NCI-H82 (cell line): Measurements from ENCODE around the gene SCML2.
"Not testable (repeated sequence)": the region's sequence is repeated elsewhere in the genome, so short reads cannot be mapped to it uniquely, and the experiment has no call there.

ENCODE experiments used
- DNase-seq: peaks from one replicate; lab custom pipeline; 2025; lab: John Stamatoyannopoulos, UW

The SCML2 gene

DNA sequence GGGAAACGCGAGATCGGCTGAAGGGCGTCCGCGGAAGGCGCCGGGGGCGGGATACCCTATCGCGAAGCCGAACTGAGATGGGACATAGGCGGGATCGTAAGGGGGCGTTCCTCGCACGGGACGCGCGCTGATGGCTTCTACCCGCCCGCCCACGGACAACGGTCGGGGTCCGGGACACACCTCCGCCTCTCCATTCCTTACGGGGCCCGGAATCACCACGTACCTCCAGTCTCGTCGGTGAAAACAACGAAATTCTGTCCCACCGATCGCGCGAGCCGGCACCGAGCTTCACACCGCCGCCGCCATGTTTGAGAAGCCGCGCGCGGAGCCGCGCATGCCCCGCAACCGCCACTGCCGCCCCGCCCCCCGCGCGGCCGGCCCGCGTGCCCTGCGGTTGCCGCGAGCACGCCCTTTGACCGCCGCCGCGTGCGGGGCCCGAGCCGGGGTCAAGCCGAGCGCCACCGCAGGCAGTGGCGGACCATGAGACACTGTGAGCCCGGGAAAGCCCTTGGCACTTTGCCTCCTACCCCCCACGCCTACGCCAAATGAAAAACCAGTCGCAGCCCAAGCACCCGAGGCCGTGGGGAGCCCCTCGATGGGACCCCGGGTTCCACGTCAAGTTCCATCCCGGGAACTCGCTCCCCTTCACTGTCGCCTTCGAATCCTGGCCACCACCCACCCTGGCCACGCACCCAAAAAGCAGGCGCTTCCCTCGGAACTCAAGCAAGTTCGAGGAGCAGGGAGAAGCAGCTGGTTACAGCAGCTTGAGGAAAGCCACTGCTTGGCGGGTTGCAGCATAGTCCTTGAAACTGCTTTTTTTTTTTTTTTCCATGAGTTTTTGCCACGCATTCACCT lies at the start of gene SCML2:
SCML2 (minus strand) TSS at position 320 of the 855 bp plus-strand sequence. CDS start 20,617 bp downstream, outside the sequence.
- DNase-seq: peak; percentile 65

DNA sequence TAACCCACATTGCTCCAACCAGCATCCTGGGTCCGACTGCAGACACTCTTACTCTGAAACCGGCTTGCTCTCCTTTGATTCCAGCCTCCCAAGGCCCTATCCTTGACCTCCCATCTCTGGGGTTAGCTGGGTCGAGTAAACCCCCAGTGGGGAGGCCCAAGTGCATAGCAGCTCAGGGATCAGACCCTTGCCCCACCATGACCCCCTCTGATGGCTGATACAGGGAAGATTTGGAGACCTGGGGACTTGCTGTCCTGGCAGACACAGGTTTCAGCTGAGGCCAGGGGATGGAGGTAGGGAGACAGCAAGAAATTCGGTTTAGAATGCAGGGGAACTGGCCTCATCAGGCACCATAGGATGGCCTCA lies 47.3 kb upstream of the SCML2 start:
- no peak for DNase-seq

DNA sequence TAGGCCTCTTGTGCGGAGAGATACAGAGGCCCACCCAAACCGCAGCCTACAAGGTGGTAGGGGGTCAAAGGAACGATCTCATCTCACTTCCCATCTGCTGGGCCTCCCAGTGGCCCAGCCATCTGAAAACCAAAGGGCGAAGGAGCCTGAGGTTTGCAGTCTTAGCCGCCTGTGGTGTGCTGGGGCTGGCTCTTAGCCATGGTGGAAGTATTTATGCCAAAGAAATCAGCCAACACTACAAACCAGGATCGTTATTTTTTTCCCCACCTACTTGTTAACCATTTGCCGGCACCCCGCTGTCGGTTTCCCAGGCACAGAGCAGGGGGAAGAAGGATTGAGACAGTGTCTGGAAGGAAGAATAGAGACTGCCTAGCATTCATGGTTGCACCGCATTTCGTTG lies 40.0 kb upstream of the SCML2 start:
- no peak for DNase-seq

DNA sequence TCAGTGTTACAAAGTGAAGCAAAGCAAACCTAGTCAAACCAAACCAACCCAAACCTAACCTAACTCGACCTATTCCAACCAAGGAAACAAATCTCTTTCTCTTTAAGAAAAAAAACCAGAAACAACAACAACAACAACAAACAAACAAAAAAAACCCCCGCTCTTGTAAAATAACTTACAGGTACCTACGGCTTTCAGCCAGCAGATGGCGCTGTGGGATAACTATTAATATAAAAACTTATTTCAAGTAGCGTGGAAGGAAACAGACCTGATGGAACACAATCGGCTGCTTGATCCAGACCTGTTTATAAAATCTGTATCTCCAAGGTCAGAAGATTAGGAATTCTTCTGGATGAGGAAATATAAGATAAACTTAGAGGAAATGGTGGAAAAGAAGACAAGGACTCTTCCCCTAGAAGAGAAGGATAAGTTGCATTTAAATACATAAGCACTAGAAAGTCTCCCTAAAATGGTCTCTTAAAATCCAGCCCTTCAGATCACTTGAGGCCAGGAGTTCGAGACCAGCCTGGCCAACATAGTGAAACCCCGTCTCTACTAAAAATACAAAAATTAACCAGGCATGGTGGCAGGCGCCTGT lies 36.6 kb upstream of the SCML2 start:
- DNase-seq: peak; percentile 86

DNA sequence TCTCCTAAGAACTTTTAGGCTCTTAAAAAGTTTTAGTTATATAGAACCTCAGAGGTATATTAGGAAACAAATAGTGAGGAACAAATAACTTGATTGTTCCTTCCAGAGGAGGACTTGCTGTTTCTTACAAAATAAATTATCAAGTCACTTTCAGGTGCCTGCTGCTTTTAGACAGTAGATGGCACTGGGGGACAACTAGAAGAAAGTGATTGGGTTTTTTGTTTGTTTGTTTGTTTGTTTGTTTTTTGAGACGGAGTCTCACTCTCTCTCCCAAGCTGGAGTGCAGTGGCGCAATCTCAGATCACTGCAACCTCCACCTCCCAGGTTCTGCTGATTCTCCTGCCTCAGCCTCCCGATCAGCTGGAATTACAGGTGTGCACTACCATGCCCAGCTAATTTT lies 35.5 kb upstream of the SCML2 start:
- DNase-seq: peak; percentile 17

DNA sequence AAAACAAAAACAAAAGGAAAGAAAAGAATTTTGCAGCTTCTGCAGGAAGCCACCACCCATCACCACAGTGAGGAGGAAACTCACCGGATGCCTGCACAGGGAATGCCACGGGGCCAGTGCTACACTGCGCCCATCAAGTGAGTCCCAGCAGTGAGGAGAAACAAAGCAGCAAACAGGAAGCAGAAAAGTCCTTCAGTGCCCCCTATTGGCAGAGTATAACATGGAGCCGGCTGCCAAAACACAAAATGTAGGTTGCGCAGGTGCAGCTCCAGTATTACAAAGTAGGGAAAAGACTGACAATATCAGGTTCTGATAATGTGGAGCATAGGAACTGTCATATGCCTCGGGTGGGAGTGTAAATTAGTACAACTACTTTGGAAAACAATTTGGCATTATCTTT lies 23.3 kb upstream of the SCML2 start:
- DNase-seq: peak; percentile 77

DNA sequence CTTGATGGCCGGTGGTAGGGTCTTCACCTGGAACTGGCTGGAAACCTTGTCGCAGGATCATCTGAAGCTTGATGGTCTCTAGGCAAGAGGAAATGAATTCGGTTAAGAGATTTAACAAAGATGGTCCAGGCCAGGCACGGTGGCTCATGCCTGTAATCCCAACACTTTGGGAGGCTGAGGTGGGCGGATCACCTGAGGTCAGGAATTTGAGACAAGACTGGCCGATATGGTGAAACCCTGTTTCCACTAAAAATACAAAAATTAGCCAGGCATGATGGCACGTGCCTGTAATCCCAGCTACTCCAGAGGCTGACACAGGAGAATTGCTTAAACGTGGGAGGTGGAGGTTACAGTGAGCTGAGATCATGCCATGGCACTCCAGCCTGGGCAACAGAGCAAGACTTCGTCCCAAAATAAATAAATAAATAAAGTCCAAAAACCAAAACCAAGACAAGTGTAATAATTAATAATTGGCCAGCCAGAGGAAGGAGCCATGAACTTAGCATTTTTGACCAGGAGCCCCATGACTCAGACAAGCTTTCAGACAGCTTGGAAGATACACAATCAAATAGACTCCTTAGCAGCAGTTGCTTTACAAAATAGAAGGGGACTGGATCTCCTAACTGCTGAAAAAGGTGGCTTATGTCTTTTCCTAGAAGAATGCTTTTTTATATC lies 20.8 kb upstream of the SCML2 start:
- DNase-seq: not testable (repeated sequence)

DNA sequence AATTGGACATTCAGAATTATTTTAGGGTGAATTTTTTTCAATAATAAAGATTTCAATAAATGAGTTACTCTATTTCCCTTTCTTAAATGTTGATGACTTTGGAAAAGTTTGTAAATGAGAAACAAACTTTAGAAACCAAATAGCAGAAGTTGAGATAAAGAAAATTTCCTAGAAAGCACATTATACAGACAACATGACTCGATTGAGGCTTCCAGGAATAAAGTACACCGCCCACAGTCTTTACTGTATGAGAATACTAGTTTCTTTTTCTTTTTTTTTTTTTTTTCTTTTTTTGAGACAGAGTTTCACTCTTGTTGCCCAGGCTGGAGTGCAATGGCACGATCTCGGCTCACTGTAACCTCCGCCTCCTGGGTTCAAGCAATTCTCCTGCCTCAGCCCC lies 14.6 kb upstream of the SCML2 start:
- DNase-seq: not testable (repeated sequence)

DNA sequence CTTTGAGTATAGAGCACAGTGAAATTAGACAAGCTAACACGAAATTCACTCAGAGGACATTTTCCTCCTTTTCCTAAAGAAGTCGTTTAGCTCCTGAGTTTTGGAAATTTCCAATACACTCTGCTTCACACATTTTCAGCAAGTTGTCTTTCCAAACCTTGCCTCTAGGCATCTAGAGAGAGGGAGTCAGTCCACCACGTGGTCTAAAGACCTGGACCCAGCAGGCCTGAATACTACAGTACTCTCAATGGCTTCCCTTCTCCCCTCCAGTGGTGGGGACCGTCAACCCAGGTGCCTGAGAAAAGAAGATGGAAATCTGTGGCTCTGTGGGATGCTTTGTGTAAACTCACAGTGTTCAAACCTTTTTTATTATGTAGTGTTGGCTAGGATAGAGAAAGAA lies 13.9 kb upstream of the SCML2 start:
- peak; percentile 24 for DNase-seq

DNA sequence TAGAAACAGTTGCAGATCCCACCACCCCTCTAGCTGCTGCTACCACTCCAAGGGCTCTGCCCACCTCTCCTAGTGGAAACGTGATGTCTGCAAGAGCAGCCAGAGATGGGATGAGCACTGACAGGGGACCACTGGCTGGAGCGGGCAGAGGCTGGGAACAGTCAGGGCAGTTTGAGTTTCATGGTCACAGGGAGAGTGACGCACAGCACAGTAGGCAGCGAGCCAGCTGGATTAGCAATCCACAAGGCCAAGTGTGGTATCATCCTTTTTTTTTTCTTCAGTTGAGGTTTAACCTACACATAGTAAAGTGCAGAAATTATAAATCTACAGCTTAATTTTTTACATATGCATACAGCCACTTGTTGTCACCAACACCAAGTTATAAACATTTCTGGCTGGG lies 6.4 kb upstream of the SCML2 start:
- DNase-seq: no peak

DNA sequence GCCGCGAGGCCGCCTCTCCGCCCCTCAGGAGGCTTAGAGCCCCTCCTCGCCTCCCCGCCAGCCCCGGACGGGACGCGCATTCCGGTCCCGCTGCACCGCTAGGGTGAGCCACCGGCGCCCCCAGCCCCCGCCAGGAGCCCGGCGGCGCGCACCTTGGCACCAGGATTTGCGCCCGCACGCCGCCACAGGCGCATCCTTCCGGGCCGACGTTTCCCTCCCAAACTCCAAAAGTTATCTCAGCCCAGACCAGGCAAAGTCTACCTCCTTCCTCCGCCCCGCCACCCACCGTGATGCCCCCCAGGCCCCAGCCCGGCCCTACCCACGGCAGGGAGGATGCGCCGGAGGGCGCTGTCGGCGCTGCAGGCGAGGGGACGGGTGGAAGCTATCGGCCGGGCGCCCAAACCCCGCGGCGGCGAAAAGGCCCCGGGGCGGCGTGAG lies 538 bp downstream of the SCML2 start:
- peak; percentile 61 for DNase-seq

DNA sequence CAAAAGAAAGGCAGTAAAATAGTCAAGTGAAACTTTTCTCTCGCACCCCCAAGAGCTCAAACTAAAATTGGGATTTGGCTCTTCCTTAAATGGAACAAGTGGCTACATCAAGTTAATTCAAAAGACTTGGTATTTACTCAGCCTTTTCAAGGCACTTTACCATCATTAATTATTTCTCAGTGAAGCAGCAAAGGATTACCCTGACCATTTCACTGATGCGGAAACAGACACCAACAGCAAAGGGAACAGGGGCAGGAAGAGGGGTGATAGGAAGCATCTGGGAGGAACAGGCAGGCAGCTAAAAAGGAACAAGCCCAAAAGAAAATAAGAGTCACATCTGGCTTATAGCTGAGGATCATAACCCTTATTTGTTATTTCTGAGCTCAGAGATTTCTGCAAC lies 2.7 kb downstream of the SCML2 start:
- DNase-seq: no peak

DNA sequence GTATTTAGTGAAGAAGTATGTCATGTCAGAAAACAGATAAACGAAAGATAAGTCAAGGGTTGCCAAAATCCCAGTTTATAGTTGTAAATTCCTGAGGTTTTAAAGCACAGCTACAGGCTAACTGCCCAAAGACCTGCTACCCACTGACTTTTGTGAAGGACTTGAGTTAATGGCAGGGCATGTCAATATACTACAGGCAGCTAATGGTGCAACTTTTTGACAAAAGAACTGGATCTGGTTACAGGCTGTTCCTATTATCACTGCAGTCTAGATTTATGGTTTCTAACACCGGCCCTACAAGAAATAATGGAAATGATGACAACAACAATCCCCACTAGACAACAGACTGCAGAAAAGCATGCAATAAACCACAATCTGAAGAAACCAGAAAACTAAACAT lies 6.4 kb downstream of the SCML2 start:
- no peak for DNase-seq

DNA sequence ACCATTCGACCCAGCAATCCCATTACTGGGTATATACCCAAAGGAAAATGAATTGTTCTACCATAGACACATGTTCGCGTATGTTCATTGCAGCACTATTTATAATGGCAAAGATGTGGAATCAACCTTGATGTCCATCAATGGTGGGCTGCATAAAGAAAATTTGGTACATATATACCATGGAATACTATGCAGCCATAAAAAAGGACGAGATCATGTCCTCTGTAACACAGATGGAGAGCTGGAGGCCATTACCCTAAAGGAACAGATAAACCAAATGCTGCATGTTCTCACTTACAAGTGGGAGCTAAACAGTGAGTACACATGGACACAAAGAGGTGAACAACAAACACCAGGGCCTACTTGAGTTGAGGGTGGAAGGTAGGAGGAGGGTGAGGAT lies 45.1 kb downstream of the SCML2 start:
- DNase-seq: no peak

DNA sequence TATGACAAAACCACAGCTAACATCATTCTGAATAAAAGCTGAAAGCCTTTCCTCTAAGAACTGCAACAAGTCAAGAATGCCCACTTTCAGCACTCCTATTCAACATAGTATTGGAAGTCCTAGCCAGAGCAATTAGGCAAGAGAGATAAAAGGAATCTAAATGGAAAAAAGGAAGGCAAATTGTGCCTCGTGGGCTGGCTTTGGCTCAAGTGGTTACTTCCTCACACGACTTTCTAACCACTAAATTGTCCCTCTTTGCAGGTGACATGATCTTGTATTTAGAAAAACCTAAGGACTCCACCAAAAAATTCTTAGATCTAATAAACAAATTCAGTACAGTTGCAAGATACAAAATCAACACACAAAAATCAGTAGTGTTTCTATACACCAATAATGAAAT lies 57.2 kb downstream of the SCML2 start:
- no peak for DNase-seq

DNA sequence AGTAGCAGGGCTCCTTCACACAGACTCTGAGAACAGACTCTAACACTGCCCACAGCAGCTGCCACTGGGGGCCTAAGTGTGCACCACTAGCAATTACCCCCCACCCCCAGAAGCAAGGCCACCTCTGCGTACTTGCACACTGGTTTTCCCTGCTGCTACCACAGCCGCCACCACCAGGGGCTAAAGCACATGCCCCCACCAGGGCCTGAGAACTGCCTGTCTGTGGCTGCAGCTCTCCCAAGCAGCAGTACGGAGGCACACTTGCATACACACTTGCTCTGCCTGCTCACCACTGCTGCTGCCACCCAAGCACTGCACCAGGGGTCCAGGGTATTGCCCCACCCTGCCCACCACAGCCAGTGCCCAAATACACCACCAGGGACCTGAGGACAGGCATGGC lies 59.6 kb downstream of the SCML2 start:
- peak; percentile 1 for DNase-seq

DNA sequence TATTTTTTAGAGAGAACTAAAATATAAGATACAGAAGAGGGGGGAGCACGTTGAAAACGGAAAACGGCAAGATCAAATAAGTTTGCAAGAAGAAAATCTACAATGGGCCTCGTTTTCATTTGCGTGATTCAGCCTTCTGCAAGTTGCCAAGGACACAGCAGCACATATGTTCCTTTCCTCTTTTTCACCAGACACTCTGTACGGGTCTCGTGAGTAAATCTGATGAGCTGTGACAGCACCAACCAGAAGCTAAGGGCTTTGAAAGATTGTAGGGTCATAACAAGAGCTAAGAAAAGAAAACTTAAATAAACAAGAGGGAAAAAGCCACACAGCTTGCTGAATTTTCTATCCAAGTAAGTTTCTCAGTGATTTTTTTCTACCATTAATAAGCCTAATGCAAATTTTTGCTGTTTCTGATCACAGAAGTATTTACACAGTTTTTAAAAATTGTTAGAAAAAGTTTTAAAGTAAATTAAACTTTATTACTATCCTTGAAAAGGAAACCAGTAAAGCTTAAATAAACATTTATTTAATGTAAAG lies 63.4 kb downstream of the SCML2 start:
- DNase-seq: peak; percentile 32

DNA sequence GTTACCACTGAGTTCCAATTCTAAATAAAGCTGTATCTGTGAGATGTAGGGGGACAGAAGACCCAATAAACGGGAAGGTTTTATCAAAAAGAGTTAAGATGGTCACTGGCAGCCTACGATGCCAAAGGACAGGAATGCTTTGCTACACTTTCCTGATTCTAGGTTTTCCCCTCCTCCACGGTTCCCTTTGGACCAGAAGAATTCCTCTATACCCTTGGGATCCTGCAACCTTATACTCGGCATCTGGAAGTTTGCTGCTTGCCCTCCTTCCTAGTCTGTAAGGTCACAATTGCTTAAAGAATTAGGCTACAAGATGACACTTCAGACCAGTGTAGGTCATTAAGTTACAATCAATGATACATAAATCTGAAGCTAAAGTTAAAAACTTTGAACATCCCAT lies 64.3 kb downstream of the SCML2 start:
- DNase-seq: peak; percentile 10

DNA sequence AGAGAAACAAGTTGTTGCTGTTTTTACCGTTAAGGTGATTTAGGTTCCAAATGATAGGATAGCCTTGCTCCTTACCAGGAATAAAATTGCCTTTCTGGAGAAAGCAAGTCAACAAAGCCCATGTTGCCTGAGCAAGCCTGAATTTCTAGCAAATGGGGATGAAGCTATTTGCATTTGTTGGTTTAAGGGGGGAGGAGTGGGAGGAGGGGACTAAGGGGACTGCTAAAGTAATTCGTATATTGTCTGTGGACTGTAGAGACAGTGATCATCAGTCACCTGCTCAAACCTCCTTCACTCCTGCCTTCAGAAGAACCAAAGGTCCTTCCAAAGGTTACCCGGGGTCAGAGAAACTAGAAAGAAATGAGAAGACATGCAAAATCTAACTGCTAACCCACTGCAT lies 65.8 kb downstream of the SCML2 start:
- peak; percentile 18 for DNase-seq

DNA sequence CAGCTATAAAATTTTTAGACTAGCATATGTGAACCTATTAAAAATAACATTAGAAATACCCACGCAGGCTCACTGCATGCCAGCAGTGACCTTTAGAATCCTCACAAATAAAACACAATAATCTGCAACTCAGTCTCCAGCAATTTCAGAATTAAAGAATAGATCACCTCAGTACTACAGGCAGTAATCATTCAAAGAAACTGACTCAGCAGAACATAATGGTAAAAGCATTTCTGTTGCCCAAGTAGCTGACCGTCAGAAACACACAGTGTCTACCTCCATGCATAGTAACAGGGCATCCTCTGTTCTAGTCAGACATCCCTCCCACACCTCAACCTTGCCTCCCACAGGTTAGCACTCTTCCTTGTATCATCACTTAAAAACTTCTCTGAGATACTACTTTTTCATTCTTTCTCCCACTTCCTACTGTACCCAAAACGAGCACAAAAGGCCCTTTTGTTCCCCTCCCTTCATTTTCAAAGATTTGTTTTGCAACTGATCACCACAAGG lies 68.1 kb downstream of the SCML2 start:
- DNase-seq: no peak

DNA sequence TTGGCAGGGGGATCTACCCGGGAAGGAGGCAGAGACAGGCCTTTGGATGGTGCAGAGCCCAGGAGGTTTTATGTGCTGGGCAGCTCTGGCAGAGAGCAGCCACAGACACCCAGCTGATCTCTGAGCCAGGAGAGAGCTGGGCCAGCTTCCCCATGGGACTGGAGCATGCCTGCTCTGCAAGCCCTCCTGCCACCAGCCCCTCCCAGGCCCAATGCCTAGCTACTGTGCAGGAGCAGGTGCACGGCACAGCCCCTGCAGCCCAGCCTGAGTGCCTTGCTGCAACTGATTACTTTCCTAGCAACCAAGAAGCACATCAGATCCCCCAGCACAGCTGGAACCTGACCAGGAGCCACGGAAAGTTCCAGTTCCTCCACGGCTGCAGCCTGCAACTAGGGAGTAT lies 76.0 kb downstream of the SCML2 start:
- no peak for DNase-seq

DNA sequence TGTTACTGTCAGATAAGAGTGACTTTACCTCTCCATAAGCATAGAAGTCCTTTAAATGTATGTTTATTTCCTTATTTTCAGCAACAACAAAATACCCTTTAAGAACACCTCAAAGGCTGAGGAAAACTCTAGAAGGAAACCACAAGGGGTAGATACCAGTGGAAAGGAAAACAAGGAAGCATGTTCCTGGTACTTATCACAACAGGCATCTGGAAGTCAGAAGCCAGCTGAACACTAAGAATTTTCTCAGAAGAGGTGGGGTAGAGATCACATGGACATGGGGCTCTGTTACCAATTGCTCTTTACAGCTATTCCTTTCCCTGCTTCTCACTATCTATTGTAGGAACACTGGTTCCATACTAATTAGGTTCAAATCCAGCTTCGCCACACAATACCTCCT lies 82.3 kb downstream of the SCML2 start:
- DNase-seq: no peak

DNA sequence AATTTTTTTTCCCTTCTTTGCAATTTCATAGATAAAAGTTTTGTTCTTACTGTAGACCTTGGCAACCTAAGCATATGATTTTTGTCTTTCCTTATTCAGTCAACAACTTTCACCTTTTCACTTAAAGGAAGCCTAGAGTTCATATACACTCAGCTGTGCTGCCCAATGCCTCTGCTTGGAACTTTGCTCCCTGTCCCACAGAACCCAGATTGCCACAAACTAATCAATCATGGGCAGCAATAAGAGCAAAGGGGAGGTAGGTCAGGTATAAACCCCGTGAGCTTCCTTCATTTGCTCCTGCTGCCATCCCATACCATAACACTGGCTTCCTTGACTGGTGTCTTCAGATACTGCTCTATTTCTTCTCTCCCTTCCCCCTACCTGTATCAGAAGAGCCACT lies 82.8 kb downstream of the SCML2 start:
- DNase-seq: no peak
